GM20431 (cell line): ENCODE data around the gene SOSTDC1.
"Not testable (repeated sequence)": the region's sequence is repeated elsewhere in the genome, so short reads cannot be mapped to it uniquely, and the experiment has no call there.

ENCODE experiments used
- in situ Hi-C: fragments of 300-500 bp; cut with MseI, MboI; formaldehyde crosslinking; loops from one replicate; pipeline ENCODE4 v1.15.0; 2020; ENCODE audit warnings: low sequenced_read_pairs; ENCODE audit not compliant: unreplicated experiment

SOSTDC1 gene

DNA sequence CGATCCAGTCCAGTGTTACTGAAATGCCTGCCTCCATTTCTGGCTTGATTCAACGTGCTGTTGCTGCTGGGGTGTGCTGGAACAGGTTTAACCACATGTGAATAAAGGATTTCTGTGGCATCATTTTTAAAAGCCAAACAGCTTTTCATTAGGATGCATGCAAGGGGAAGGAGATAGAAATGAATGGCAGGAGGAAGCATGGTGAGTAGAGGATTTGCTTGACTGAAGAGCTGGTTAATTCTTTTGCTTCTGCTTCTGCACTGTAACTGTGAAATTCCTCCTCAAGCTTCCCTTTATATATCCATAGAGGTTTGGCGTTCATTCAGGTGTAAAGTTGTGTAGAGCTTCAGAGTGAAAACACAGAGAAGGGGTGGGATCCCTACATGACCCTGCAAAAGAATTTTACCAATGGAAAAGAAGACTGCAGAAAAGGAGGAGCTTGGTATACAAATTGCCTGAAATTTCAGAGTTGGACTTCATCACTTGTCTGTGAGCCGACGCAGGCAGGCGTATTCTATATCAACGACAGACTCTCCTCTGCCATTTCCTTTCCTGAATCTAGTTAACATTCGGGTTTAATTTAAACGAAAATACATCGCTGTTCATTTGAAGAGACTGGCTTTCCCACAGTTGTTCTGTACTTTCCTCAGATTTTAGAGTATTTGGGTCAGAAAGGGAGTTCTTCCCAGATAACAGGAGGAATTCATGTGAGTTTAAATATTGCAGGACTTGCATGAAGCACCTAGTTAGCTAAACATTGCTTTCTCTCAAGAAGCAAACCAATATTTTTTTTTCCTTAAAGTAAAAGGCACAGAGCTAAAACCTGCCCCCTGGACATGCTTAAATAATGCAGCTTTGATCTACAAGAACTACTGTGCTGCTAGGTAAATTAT lies at the start of gene SOSTDC1:
TSS of gene SOSTDC1 (minus strand) at position 270 of the 893 bp plus-strand sequence. CDS start at position 200, 70 bp downstream.
- in situ Hi-C loops = no loop called here

GRCh38 chr7:16514729-16515128 lies 49.2 kb upstream of the SOSTDC1 start:
- in situ Hi-C loops = no loop called here

DNA sequence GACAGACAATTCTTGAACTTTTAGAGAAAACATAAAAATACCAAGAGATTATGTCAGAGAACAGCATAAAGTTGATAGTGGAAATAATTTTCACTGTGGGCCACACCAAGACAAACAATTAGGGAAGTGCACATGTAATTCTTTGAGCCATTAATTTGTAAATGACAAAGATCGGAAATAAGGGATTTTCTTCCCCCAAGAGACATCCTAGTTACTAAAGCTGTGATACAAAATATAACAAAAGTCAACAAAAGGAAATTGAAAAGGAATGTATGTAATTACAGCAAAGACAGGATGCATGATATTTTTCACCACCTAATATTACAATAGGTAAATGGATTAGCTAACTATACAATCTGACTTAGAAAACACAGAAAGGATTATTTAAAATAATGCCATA lies 48.7 kb upstream of the SOSTDC1 start:
- in situ Hi-C loops = no loop called here

- in situ Hi-C loops = no loop called here
Measured at GRCh38 chr7:16512097-16512496, 46.6 kb upstream of the SOSTDC1 start.

- in situ Hi-C loops = no loop called here
Measured at GRCh38 chr7:16511314-16511713, 45.8 kb upstream of the SOSTDC1 start.

- in situ Hi-C loops = no loop called here
Measured at GRCh38 chr7:16509829-16510228, 44.3 kb upstream of the SOSTDC1 start.

GRCh38 chr7:16506422-16506821 lies 40.9 kb upstream of the SOSTDC1 start:
- in situ Hi-C loops = not testable (repeated sequence)

- in situ Hi-C loops = no loop called here
Measured at GRCh38 chr7:16504019-16504418, 38.5 kb upstream of the SOSTDC1 start.

DNA sequence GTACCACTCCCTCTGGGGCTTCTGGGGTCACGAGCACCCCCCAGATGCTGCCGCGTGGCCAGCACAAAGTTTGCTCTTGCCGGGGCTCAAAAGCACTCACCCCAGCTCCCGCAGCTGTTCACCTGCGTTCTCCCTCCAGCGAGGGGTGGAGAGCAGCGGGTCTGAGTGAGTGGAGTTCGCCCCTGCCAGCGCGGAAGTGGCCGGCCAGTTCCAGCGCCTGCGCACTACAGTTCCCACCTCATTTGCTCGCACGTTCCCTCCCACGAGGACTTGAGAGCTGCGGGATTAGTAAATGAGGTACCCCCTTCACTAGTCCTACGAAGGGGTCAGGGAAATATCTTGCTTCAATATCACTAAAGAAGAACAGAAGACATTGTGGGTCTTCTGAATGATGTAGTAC lies 36.8 kb upstream of the SOSTDC1 start:
- in situ Hi-C loops = no loop called here

DNA sequence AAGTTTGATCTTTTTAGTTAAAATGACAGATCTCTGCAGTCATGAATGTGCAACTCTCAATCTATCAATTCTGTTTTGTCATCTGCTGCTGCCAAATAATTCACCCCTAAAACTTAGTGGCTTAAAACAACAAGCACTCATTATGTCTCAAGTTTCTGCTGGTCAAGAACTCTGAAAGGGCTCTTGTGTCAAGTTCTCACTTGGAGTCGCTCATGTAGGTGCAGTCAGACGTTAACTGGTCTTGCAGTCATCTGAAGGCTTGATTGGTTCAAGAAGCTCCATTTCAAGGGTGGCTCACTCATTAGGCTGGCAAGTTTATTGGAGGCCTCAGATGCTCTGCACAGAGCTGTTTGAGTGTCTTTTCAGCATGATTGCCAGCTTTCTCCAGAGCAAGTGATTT lies 32.6 kb upstream of the SOSTDC1 start:
- in situ Hi-C loops = no loop called here

DNA sequence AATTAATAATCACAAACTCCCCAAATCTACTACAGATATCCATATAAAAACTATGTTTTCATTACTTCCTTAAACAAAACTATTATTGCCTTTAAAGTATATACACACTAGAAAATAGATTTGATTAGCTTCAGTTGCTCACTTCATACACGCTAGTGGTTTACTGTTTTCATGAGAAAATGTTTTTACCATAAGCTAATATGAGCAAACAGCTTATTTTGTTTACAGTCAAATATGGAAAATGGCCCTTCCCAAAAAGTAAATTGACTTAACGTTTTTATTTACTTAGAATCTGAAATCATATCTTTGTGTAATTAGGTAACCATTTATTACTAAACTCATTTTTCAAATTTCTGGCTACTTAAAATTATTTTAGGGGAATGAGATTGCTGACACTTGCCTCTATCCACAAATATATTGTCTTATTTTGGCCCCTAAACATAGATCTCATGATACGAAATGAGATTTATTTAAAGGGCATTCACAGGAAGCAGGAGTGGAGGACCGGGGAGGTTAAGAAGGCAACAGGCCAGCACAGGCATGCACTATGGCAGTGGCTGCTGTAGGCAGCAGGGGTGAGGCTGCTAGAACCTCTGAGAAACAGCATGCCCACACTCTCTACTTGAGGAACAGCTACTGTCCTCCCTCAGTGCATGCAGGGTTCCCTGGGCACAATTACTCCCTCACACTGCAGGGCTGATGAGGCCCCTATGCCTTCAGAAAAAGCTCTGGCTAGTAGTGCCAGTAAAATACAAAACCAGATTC lies 29.6 kb upstream of the SOSTDC1 start:
- in situ Hi-C loops = no loop called here

DNA sequence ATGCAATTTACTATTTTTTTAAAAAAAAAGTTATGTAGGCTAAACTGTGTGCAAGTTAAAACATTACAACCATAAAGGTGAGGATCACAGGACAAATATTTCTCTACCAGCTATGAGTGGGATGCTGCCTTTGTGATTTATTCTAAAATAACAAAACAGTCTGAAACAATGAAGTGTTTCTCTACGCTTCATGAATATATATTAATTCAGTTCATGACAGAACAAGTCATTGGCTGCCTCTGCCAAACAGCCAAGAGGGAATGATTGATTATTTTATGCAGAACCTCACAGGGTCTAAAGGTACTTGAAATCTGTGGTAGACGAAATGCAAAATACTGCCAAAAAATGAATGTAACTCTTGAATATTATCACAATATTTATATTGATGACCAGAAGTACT lies 29.0 kb upstream of the SOSTDC1 start:
- in situ Hi-C loops = no loop called here

DNA sequence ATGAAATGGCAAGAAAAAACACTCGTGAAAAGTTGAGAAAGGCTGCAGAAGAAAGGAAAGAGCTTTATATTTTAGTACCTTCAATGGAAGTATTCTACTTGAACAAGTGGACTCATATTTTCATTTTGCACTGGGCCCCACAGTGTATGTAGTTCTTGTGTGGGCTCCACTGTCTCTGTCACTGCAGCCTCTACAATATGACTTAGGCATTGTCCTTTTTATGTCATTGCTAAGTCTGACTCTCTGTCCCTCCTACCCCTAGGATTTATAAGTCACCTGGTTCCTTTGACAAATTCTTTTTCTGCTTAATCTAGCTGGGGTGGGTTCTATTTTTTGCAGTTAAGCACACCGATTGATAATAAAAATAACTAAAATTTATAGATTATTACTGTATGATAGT lies 27.7 kb upstream of the SOSTDC1 start:
- in situ Hi-C loops = no loop called here

DNA sequence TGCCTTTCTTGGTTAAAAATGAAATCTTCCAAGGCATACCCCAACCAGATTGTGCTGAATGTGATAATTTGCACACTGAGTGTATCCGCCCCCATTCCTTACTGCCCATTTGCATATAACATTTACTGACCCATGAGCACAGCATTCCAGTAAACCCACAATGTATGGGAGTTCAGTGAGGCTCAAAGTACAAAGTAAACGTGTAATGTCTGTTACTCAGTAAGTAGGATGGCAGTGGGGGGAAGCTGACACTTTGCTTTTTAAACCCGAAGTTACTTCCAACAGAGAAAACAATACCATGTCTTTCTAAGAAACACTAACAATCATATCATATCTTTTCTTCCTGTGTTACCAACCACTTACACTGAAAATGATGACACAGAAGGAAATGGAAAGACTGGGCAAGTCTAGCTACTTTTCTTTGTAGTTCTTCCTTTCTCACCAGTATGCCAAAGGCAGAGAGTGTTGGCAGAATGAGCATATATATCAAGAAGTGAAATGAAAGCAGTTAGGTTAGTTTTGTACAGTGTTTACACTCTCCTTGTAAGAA lies 27.1 kb upstream of the SOSTDC1 start:
- in situ Hi-C loops = no loop called here

DNA sequence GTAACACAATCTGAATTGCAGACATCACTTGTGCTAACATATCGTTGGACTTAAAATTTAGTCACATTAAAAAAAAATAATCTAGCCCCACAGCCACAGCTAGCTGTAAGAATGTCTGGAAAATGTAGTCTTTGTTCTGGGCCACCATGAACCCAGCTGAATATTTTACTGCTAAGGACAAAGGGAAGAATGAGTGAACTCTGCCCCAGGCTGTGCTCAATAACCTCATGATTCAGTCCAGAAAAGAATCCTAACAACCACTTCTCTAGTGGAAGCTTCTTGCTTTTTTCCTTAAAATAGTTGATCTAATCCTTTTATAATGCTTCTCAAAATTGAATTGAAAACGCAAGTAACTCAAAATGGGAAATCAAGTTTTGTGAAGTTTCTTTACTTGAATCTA lies 25.6 kb upstream of the SOSTDC1 start:
- in situ Hi-C loops = no loop called here

- in situ Hi-C loops = no loop called here
Measured at GRCh38 chr7:16484453-16485158, 19.1 kb upstream of the SOSTDC1 start.

- in situ Hi-C loops = no loop called here
Measured at GRCh38 chr7:16479591-16479990, 14.1 kb upstream of the SOSTDC1 start.

- in situ Hi-C loops = no loop called here
Measured at GRCh38 chr7:16479161-16479560, 13.6 kb upstream of the SOSTDC1 start.

DNA sequence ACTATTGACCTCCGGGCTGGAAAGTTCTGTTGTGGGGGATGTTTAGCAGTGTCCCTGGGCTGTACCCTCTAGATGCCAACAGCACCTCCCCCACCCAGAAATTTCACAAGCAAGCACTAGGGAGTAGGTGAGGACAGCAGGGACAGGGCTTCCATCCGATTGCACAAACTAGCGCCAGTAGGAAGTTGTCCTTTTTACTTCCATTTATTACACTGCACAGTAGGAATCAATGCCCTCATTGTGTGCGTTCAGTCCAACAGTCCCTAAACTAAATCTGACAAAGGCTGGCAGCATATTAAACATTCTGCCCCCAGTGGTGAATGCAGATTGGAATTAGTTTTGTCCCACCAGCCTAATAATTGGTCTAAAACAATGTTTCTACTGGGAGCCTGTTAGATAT lies 6.4 kb upstream of the SOSTDC1 start:
- in situ Hi-C loops = no loop called here

GRCh38 chr7:16463949-16464715 lies 1.4 kb downstream of the SOSTDC1 start:
- in situ Hi-C loops = no loop called here
